HK-2 (cell line): Measurements from ENCODE around the gene TEKT5.
"Not testable (repeated sequence)": the region's sequence is repeated elsewhere in the genome, so short reads cannot be mapped to it uniquely, and the experiment has no call there.

Experiments used
- DNase-seq: peaks from one replicate; pipeline ENCODE4 v3.0.0-alpha.2; 2018; ENCODE audit not compliant: unreplicated experiment

The TEKT5 gene

DNA sequence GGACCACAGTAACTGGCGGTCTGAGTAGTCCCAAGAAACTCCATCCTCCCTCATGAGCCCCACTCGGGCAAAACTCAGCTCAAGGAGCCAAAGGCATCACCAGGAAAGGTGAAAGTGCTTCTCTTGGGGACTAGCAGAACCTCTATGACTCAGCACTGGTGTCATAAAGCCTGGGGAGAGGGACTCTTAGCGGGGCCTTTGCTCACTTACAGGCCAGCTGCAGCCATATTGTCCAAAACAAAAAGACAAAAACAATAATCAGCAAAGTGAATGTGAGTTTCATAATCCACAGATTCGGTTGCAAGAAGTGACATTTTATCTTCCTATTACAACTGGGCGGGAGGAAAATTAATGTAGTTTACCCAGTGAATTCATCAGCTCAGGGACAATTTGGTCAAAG is at the start of gene TEKT5:
Gene TEKT5 (minus strand): TSS at position 101 of the 400 bp plus-strand sequence. CDS start 57 bp downstream, at position 44.
- no peak for DNase-seq

DNA sequence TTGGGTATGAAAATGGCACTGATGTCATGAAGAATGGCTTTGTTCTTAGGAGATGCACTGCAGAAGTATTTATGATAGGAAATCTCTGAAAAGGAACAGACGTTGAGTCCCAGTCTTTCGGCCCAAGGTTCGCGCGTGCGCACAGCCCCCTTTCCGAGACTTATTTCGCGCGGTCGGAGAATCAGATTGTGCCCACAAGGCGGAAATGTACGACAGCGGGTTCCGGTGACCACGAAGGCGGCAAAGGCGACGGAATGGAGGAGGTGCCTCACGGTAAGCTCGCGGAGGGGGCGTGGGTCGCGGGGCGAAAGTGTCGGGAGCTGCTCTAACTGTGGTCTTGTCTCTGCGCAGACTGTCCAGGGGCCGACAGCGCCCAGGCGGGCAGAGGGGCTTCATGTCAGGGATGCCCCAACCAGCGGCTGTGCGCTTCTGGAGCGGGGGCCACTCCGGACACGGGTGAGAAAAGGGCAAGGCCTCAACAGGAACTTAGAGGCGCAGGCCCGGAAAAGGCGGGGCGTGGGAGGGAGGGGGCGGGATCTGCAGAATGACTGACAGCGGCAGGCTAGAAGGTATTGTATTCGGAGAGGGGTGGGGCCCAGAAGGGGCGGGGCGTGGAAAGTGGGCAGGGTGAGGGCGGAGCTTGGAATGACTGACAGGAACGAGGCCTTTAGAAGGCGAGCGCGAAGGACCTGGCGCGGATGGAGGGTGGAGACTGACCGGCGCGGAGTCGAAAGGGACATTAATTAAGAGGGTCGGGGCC is 49.1 kb upstream of the TEKT5 start, which contains the start of gene NUBP1:
Gene NUBP1 (plus strand): TSS at position 233 of the 760 bp plus-strand sequence. CDS start 22 bp downstream, at position 255.
- DNase-seq, result peak; percentile 96

DNA sequence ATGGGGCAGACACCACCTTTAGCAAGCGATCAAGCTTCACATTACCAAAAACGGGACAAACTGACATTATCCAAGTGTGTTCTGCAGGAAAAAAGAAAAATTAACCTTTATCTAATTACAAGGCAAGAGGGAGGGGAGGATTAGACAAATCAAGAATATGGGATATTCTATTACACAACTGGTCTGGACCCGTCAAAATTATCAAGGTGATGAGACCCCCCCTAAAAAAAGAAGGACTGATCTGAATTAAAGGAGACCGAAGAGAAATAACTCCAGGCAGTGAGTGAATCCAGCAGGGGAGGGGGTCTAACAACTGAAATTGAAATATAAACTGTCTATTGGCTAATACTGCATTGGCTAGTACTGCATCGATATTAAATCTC is 48.5 kb upstream of the TEKT5 start:
- DNase-seq, result no peak

- DNase-seq, result no peak
Observed at GRCh38 chr16:10741844-10742243, 47.1 kb upstream of the TEKT5 start.

- not testable (repeated sequence) for DNase-seq
Observed at GRCh38 chr16:10741249-10741648, 46.5 kb upstream of the TEKT5 start.

DNA sequence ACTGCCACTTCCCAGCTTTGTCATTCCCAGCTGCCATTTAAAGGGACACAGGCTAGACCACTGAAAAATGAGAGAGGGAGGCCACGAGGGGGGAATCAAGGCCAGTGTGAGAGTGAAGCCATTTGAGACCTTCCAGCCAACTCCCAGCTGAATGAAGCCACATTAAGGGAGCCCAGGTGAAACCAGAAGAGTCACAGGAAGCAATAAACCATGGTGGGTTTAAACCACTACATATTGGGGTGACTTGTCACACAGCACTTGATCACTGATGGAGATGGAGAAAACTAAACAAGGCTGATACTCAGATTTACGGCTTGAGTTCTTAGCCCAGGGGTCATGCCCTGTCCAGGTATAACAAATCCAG is 46.1 kb upstream of the TEKT5 start:
- DNase-seq, result no peak

DNA sequence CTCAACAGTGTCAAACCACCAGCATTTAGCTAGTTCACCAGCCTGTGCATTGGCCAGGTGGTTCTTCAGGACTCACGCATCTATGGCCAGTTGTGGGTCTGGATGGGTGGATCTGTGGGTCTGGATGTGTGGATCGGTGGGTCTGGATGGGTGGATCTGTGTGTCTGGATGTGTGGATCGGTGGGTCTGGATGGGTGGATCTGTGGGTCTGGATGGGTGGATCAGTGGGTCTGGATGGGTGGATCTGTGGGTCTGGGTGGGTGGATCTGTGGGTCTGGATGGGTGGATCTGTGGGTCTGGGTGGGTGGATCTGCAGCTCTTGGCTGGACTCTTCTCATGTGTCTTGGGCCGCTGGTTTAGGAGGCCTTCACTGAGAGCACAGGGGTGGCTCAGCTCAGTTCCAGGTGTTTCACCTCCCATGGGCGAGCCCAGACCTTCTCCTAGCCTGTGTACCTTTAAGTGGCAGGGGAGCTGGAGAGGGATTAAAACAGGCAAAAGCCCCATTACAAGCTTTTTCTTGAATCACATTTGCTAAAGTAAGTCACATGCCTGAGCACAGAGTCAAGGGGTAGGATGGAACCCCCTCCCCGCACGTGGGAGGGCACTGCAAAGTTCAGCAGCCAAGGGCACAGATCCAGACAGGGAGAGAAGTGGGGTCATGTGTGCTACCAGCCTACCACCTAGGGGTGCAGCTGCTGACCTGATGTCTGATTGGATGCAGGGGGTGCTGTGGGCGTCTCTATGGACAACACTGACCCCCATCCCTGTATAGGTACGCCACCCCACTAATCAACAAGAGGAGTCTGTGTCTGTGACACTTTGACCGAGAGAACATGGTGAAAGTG is 45.5 kb upstream of the TEKT5 start:
- no peak for DNase-seq

GRCh38 chr16:10738231-10739077 is 43.7 kb upstream of the TEKT5 start:
- DNase-seq, result peak; percentile 58

DNA sequence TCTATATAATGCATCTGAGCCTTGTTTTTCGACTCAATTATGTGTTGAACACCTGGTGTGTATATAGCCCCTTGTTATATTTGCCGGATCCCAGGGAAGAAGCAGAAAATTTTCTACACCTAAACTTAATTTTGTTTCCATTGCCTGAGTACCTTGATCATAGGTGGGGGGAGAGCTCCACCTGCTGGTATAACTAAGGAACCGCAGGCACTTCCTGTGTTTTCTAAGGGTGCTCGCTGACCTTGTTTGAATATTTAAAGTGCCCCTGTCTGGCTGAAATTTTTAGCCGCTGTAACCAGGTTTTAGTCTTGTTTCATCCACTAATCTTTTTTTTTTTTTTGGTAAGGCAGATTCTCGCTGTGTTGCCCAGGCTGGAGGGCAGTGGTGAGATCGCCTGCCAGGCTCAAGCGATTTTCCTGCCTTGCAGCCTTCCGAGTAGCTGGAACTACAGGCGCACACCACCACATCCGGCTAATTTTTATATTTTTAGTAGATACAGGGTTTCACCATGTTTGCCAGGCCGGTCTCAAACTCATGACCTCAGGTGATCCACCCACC is 42.4 kb upstream of the TEKT5 start:
- peak; percentile 55 for DNase-seq

DNA sequence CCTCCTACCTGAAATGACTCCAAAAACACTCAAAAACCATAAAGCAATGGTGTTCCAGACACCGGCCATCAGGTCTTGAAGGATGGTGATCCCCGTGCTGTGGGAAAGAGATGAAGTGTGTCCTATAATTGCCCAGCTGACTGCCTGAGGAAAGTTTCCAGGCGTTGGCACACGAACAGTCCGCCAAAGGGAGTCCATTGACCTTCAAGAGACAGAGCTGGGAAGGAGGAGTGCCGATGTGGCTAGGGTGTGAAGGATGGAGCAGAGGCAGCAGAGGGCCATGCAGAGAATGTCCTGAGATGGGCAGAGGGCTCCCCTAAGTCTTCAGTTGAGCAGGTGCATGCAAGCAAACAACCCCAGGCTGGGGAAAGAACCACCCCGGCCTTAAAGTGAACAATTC is 37.1 kb upstream of the TEKT5 start:
- no peak for DNase-seq

- DNase-seq, result peak; percentile 39
Observed at GRCh38 chr16:10729104-10730048, 34.6 kb upstream of the TEKT5 start.

DNA sequence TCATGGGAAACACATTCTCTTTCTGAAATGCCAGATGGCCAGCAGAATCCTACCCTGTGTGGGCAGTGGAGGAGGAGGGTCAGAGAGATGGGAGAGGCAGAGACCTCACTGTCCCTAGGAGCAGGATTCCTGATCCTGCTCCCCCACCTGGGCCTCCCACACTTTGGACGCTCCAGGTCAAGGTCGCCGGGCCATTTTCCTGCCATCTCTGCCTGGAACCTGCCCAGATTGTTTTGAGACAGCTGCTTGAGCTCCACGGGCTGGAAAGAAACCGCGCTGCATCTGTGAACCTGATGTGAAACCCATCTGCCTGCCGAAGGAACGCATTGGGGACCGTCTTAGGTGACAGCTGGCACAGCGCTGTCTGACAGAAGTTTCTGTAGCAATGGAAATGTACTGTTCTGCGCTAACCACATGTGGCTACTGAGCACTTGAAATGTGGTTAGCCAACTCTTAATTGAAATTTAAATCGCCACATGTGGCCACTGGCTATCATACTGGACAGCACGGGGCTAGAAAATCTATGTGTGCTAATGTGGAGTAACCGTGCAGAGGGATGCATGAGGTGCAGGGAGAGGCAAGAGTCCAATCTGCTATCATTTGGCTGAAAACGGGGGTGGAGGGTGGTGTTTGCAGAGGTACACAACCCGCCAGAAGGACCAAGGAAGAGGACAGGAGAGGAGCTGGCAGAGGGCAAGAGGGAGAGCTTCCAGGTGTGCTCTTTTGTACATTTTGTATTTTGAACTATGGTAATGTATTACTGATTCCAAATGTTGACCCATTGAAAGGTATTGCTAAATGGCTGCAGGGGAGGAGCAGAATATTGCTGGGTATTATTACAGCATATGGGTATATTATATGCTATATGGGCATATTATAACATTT is 33.5 kb upstream of the TEKT5 start:
- no peak for DNase-seq

DNA sequence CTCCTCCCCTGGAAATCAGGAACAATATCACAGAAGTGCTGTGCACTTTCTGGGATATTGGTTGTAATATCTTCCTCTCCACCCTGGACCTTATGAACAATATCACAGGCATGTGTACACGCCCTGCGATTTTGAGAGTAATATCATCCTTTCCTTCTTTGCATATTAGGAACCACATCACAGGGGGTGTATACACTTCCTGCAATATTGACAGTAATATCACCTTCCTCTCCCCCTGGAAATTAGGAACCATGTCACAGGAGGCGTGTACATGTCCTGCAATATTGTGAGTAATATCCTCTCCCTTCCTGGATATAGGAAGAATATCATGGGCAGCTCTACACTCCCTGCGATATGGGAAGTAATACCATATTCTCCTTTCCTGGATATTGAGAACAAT is 14.2 kb upstream of the TEKT5 start:
- no peak for DNase-seq

DNA sequence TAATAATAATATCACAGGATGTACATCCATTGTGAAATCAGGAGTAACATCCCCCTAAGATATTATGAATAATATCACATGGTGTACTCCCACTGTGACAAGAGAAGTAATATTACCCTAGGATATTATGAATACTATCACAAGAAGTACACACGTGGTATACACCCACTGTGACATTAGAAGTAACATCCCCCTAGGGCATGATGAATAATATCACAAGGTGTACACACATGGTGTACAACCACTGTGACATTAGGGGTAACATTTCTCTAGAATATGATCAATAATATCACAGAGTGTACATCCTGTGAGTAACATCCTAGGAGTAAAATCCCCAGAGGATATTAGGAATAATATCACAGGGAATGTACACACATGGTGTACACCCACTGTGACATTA is 5.0 kb upstream of the TEKT5 start:
- DNase-seq, result no peak

DNA sequence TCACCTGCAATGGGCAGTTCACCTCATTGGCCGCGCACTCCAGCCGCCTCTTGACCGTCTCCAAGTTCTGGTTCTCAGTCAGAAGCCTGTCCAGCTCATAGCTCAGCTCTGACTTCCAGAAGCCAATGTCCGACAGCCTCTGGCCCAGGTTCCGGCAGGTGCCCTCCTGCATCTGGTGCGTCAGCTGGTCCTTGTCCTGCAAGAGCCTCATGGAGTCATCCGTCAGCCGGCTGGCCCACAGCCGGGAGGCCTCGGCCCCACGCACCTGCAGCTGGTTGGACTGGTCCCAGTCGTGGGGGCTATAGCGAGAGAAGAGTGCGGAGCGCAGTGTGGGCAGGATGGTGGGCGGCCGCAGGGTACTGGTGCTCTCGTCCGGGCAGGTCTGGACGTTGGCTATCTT is 424 bp downstream of the TEKT5 start:
- DNase-seq, result no peak

GRCh38 chr16:10693889-10694288 is 841 bp downstream of the TEKT5 start:
- no peak for DNase-seq

DNA sequence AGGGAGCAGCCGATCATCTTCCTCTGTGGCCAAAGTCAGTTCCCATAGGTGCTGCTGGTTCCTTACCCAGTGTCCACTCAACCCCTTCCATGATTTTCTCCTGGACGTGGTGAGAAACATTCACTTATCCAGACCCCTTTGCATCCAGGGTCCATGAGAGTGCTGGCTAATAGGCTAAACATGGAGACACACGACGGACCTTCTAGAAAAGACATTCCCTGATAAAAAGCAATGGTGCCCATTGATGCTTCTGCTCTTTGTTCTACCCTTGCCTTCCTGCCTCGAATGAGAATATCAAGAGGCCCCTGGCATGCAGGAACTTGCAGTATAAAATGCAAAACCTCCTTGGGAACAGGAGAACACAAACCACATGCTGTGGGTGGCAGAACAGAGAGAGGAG is 2.3 kb downstream of the TEKT5 start:
- no peak for DNase-seq

GRCh38 chr16:10688726-10689125 is 6.0 kb downstream of the TEKT5 start:
- DNase-seq, result no peak

- DNase-seq, result no peak
Observed at GRCh38 chr16:10688291-10688690, 6.4 kb downstream of the TEKT5 start.

- DNase-seq, result no peak
Observed at GRCh38 chr16:10685709-10686108, 9.0 kb downstream of the TEKT5 start.
